HepG2 (cell line): ENCODE data around the gene BLCAP. TPM values are rescaled to one million over a fixed set of nuclear protein-coding genes. Genes with fewer than 3 reads are reported as not detected.

Experiments used
- ATAC-seq: fragments of 200-7000 bp; cut with Tn5 transposase; 3 replicates; pipeline ENCODE4 v1.9.1; 2020; ENCODE audit warnings: mild to moderate bottlenecking, moderate library complexity
- BruUV-seq: library from RNA; stranded (reverse); fragments of 400-500 nt; replicated peaks from 2 replicates; lab custom pipeline; 2021; lab: Mats Ljungman, UMichigan
- CTCF ChIA-PET: fragments of 300-600 bp; formaldehyde crosslinking; extraction: SDS; loops from one replicate; lab custom pipeline; 2021; ENCODE audit warnings: low total read pairs, inconsistent platforms, low intra/inter-chr PET ratio; lab: Yijun Ruan, JAX
- POLR2A ChIA-PET: fragments of 350-600 bp; sonication (Branson Sonifier 250); formaldehyde crosslinking; loops from one replicate; lab custom pipeline; 2020; ENCODE audit warnings: antibody characterized with exemption, inconsistent platforms; lab: Yijun Ruan, JAX
- DNase-seq: peaks from one replicate; pipeline ENCODE4 v3.0.0-alpha.2; 2015; ENCODE audit warnings: low spot score
- FAIRE-seq: peaks from 3 replicates; lab custom pipeline; 2011; peaks lifted over from hg19 to GRCh38; lab: Jason Lieb, UNC
- H2AFZ ChIP-seq: one replicate; pipeline ENCODE4 v1.6.1; 2011; ENCODE audit warnings: low read length, inconsistent platforms
- H3K27ac ChIP-seq: fragments of 300-600 bp; 3 replicates; pipeline ENCODE4 v1.8.0; 2011; ENCODE audit warnings: mixed run types, mild to moderate bottlenecking, mixed read lengths, low read length, inconsistent platforms; ENCODE audit not compliant: insufficient read depth; ENCODE audit errors: extremely low read length
- H3K27me3 ChIP-seq, 2 experiments: fragments of 200-600 bp in 1 of 2; 2 replicates in 1 of 2; 3 replicates in 1 of 2; pipeline versions ENCODE4 v1.6.0 to v1.8.0; 2011; ENCODE audit warnings: low read length in 2 of 2, mild to moderate bottlenecking in 2 of 2, moderate library complexity in 2 of 2, inconsistent platforms in 1 of 2; ENCODE audit not compliant: insufficient read depth in 2 of 2, control insufficient read depth in 1 of 2
- H3K36me3 ChIP-seq, 2 experiments: fragments of 200-600 bp in 1 of 2; replicated peaks in 1 of 2; 2 replicates in 1 of 2; 3 replicates in 1 of 2; pipeline versions ENCODE4 v1.5.1 to v1.8.0; 2011; ENCODE audit warnings: low read length in 2 of 2, inconsistent platforms in 1 of 2; ENCODE audit not compliant: insufficient read depth in 2 of 2, control insufficient read depth in 1 of 2
- H3K4me1 ChIP-seq: 2 replicates; pipeline ENCODE4 v1.5.1; 2012; ENCODE audit warnings: low read length, inconsistent platforms; ENCODE audit not compliant: insufficient read depth
- H3K4me2 ChIP-seq: 2 replicates; pipeline ENCODE4 v1.6.0; 2011; ENCODE audit warnings: low read depth, low read length, inconsistent platforms
- H3K4me3 ChIP-seq, 3 experiments: fragments of 200-600 bp in 1 of 3; sonication (generic), shearing (Covaris generic) in 1 of 3; replicated peaks in 1 of 3; 2 replicates each; pipeline ENCODE4 v1.5.1; 2011 to 2016; ENCODE audit warnings: low read length in 3 of 3, inconsistent platforms in 2 of 3, low read depth in 2 of 3, mild to moderate bottlenecking in 2 of 3, control low read depth in 1 of 3, mixed read lengths in 1 of 3; ENCODE audit not compliant: insufficient read depth in 1 of 3
- H3K79me2 ChIP-seq: one replicate; pipeline ENCODE4 v1.6.1; 2011; ENCODE audit warnings: low read length, inconsistent platforms; ENCODE audit not compliant: insufficient read depth
- H3K9ac ChIP-seq: 2 replicates; pipeline ENCODE4 v1.6.0; 2011; ENCODE audit warnings: mild to moderate bottlenecking, low read depth, low read length, inconsistent platforms; ENCODE audit not compliant: insufficient read depth
- H3K9me3 ChIP-seq: 2 replicates; pipeline ENCODE4 v1.5.1; 2012; ENCODE audit warnings: mild to moderate bottlenecking, low read length
- H4K20me1 ChIP-seq: 2 replicates; pipeline ENCODE4 v1.6.0; 2011; ENCODE audit warnings: inconsistent platforms, mild to moderate bottlenecking, low read length, moderate library complexity; ENCODE audit not compliant: insufficient read depth
- ATM ChIP-seq: fragments of 450-650 bp; IDR thresholded peaks from 2 replicates; pipeline ENCODE4 v1.7.1; 2017; ENCODE audit warnings: mild to moderate bottlenecking, borderline replicate concordance
- MBD4 ChIP-seq: IDR thresholded peaks from 2 replicates; pipeline ENCODE4 v1.6.1; 2012; ENCODE audit warnings: low read length, inconsistent platforms, borderline replicate concordance
- RFX1 ChIP-seq: fragments of 450-650 bp; IDR thresholded peaks from 2 replicates; pipeline ENCODE4 v1.6.1; 2017
- SP4 ChIP-seq: sonication (generic); formaldehyde crosslinking; IDR thresholded peaks from 2 replicates; pipeline ENCODE4 v1.8.1; 2023; ENCODE audit warnings: mild to moderate bottlenecking, missing genetic modification reagents
- WGBS: methylation state at CpG from one replicate; pipeline ENCODE4 v1.1.6; 2017; ENCODE audit warnings: low lambda C conversion rate; 5-methylcytosine and 5-hydroxymethylcytosine counted together
- in situ Hi-C: cut with HindIII; loops from 2 replicates; pipeline ENCODE4 v1.10.0; 2017; ENCODE audit warnings: low pct_unique_long_range_greater_than_20kb; ENCODE audit not compliant: extremely low pct_ligation_motif_present
- intact Hi-C: fragments of 100-400 bp; cut with micrococcal nuclease; formaldehyde crosslinking; loops from one replicate; pipeline ENCODE4 v1.10.0; 2022; ENCODE audit not compliant: unreplicated experiment
- polyA plus RNA-seq, 8 experiments: library from polyadenylated mRNA; depleted of rRNA in 3 of 8; stranded (reverse) in 7 of 8; unstranded in 1 of 8; fragments of >200 nt; fragmentation: Illumina TruSeq in 4 of 8; extraction: Trizol in 4 of 8; gene quantifications; 2 replicates each; pipeline versions ENCODE4 v1.2.1 to v1.2.3, GENCODE V29; 2011 to 2016; ENCODE audit warnings: low read depth in 4 of 8, missing spikeins in 1 of 8, mixed read lengths in 1 of 8; ENCODE audit not compliant: insufficient read depth in 1 of 8
- total RNA-seq, 5 experiments: library from RNA; depleted of rRNA; stranded (reverse); fragments of >200 nt; fragmentation: Illumina TruSeq; extraction: Trizol; gene quantifications; 2 replicates each; pipeline ENCODE4 v1.2.3, GENCODE V29; 2016; ENCODE audit warnings: low read depth in 1 of 5
- TF ChIP-seq, protein P1 (sequence below): fragments of 450-650 bp; IDR thresholded peaks from 2 replicates; pipeline ENCODE4 v1.6.1; 2016
- TF ChIP-seq, protein P2 (sequence below): sonication (generic); formaldehyde crosslinking; conservative IDR thresholded peaks from 2 replicates; pipeline ENCODE4 v1.8.0; 2022; ENCODE audit warnings: mild to moderate bottlenecking, moderate library complexity, missing genetic modification reagents

Gene BLCAP
- total and polyA plus RNA-seq, 2 of the 13 experiments (the other 11 are each of a cell fraction or from before 2014, with no cell fraction given) = 52.4 to 86.8 TPM

DNA sequence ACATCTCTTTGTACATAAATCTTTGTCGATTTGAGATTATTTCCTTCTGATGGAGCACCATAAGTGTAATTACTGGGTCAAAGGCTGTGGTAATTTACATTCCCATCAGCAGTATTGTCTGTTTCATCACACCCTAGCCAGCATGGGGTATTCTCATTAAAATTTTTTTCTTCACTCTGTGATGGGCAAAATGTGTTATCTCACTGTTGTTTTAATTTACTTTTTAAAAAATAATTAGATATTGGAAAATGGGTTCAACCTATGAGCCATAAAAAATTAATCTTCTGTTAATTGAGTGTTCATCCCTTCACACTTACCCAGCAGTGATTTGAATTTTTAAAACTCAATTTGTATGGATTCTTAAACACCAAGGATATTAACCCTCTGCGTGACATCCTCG lies 50.6 kb downstream of the BLCAP start:
- ATAC-seq = no peak
- in situ Hi-C loops = no loop called here

DNA sequence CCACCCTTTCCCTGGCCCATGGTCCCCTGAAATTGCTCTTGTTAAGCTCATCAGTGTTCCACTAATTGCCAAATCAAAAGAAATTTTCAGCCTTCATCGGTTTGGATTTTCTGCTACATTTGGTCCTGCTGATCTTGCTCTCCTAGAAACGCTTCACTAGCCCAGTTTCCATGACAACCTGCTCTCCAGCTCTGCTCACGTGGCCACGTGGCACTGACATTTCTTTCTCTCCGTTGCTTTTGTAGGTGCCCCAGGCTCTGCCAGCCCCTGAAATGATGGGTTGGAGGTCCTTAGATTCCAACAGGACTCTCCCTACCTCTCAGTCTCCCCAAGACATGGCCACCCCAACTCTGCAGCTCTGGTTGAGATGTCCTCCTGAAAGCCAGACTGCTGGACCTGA lies 52.4 kb downstream of the BLCAP start:
- Histone ChIP-seq H3K27me3 (peaks cover 5 to 61% of the 10 kb centered on the region in 2 experiments; a peak in 4 of 5 replicates), H4K20me1 (no peaks in the 10 kb centered on the region), H3K4me3 (no peak overlapping the region), H3K27ac (no peak overlapping the region), H3K9me3 (no peaks in the 10 kb centered on the region), H3K36me3 (no peaks in the 10 kb centered on the region), H3K79me2 (no peaks in the 10 kb centered on the region), H2AFZ (no peak overlapping the region), H3K4me2 (no peak overlapping the region), H3K4me1 (no peaks in the 10 kb centered on the region), H3K9ac (no peak overlapping the region)
- 15% methylated on average over 5 of the region's 5 CpGs for WGBS
- CTCF ChIA-PET = no interaction called here
- in situ Hi-C loops (no loop called here), intact Hi-C loops (no loop called here)
- no TSS peak for BruUV-seq
- POLR2A ChIA-PET = no interaction called here
- FAIRE-seq (no peak), ATAC-seq (no peak), DNase-seq (no peak)
- TF ChIP-seq SP4 (CRISPR knock-in tag) (no peak), ATM (no peak), MBD4 (no peak), RFX1 (peak; percentile 54)
- TF ChIP-seq, protein P1, sequence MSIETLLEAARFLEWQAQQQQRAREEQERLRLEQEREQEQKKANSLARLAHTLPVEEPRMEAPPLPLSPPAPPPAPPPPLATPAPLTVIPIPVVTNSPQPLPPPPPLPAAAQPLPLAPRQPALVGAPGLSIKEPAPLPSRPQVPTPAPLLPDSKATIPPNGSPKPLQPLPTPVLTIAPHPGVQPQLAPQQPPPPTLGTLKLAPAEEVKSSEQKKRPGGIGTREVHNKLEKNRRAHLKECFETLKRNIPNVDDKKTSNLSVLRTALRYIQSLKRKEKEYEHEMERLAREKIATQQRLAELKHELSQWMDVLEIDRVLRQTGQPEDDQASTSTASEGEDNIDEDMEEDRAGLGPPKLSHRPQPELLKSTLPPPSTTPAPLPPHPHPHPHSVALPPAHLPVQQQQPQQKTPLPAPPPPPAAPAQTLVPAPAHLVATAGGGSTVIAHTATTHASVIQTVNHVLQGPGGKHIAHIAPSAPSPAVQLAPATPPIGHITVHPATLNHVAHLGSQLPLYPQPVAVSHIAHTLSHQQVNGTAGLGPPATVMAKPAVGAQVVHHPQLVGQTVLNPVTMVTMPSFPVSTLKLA = peak; percentile 61

More for the DNA sequence above, 50.6 kb downstream of the BLCAP start:
- no peak overlapping the region for H2AFZ ChIP-seq
- H3K27me3 ChIP-seq = peaks cover 2 to 46% of the 10 kb centered on the region in 2 experiments; a peak in 4 of 5 replicates
- FAIRE-seq = no peak
- TF ChIP-seq, protein P2, sequence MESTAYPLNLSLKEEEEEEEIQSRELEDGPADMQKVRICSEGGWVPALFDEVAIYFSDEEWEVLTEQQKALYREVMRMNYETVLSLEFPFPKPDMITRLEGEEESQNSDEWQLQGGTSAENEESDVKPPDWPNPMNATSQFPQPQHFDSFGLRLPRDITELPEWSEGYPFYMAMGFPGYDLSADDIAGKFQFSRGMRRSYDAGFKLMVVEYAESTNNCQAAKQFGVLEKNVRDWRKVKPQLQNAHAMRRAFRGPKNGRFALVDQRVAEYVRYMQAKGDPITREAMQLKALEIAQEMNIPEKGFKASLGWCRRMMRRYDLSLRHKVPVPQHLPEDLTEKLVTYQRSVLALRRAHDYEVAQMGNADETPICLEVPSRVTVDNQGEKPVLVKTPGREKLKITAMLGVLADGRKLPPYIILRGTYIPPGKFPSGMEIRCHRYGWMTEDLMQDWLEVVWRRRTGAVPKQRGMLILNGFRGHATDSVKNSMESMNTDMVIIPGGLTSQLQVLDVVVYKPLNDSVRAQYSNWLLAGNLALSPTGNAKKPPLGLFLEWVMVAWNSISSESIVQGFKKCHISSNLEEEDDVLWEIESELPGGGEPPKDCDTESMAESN = no peak
- H3K9ac ChIP-seq = no peak overlapping the region
- no TSS peak for BruUV-seq
- H3K36me3 ChIP-seq = no peaks in the 10 kb centered on the region
- no peak overlapping the region for H3K4me3 ChIP-seq
- DNase-seq = no peak
- no peaks in the 10 kb centered on the region for H3K79me2 ChIP-seq
- H3K4me2 ChIP-seq = no peak overlapping the region
- WGBS = 11% methylated on average over 3 of the region's 3 CpGs
- ChIA-PET CTCF (no interaction called here), POLR2A (no interaction called here)
- intact Hi-C loops = no loop called here
- no peaks in the 10 kb centered on the region for H3K9me3 ChIP-seq
- no peaks in the 10 kb centered on the region for H4K20me1 ChIP-seq
- no peaks in the 10 kb centered on the region for H3K4me1 ChIP-seq
- H3K27ac ChIP-seq = no peak overlapping the region
